NCI-H460 (cell line): Measurements from ENCODE around the gene PALD1. TPM values are rescaled to one million over a fixed set of nuclear protein-coding genes. Genes with fewer than 3 reads are reported as not detected.

Source experiments
- DNase-seq: peaks from one replicate; pipeline ENCODE4 v3.0.0-alpha.2; 2016; ENCODE audit warnings: low read depth; ENCODE audit errors: extremely low read depth
- total RNA-seq: library from RNA; depleted of rRNA; stranded (reverse); fragments of >200 nt; shearing (Covaris generic); gene quantifications from 2 replicates; pipeline ENCODE4 v1.2.3, GENCODE V29; 2014

Gene PALD1
- total RNA-seq, 1 experiment from 2014 or later = 6.6 TPM

GRCh38 chr10:70584909-70585544 lies 106.5 kb downstream of the PALD1 start:
- no peak for DNase-seq

- DNase-seq = no peak
These were observed 107.1 kb downstream of the PALD1 start for GRCh38 chr10:70585578-70586169.

GRCh38 chr10:70586348-70586930 lies 107.9 kb downstream of the PALD1 start:
- DNase-seq = no peak

- DNase-seq = no peak
These were observed 108.6 kb downstream of the PALD1 start for GRCh38 chr10:70587045-70587658.

GRCh38 chr10:70588255-70588654 lies 109.7 kb downstream of the PALD1 start:
- DNase-seq = no peak

- no peak for DNase-seq
These were observed 110.4 kb downstream of the PALD1 start for GRCh38 chr10:70588859-70589570.

GRCh38 chr10:70589762-70590654 lies 111.4 kb downstream of the PALD1 start:
- DNase-seq = no peak

GRCh38 chr10:70590655-70591416 lies 112.3 kb downstream of the PALD1 start:
- DNase-seq = no peak

- DNase-seq = no peak
These were observed 113.7 kb downstream of the PALD1 start for GRCh38 chr10:70592186-70592735.

- no peak for DNase-seq
These were observed 114.4 kb downstream of the PALD1 start for GRCh38 chr10:70592746-70593512.

GRCh38 chr10:70593513-70593890 lies 114.9 kb downstream of the PALD1 start:
- no peak for DNase-seq

- no peak for DNase-seq
These were observed 115.6 kb downstream of the PALD1 start for GRCh38 chr10:70594161-70594560.

- no peak for DNase-seq
These were observed 117.0 kb downstream of the PALD1 start for GRCh38 chr10:70595566-70596016.

GRCh38 chr10:70596110-70596798 lies 117.7 kb downstream of the PALD1 start:
- no peak for DNase-seq

- DNase-seq = no peak
These were observed 118.6 kb downstream of the PALD1 start for GRCh38 chr10:70596860-70597809.
